Smooth muscle cell (in vitro differentiated cells): ENCODE measurements around the gene GPSM1. TPM values are rescaled to one million over a fixed set of nuclear protein-coding genes. Genes with fewer than 3 reads are reported as not detected.

Source experiments
- DNase-seq: peaks from one replicate; lab custom pipeline; 2025; ENCODE audit not compliant: unreplicated experiment; lab: John Stamatoyannopoulos, UW
- H2AFZ ChIP-seq: fragments of 200-600 bp; sonication (generic); 2 replicates; pipeline ENCODE4 v1.6.0; 2016; ENCODE audit warnings: antibody characterized with exemption, low read depth, mild to moderate bottlenecking
- H3F3A ChIP-seq: fragments of 200-600 bp; sonication (generic); 2 replicates; pipeline ENCODE4 v1.6.0; 2017; ENCODE audit warnings: antibody characterized with exemption, low read depth
- H3K27ac ChIP-seq: fragments of 200-600 bp; sonication (generic); 2 replicates; pipeline ENCODE4 v1.5.1; 2016; ENCODE audit warnings: low read depth, mild to moderate bottlenecking
- H3K27me3 ChIP-seq: fragments of 200-600 bp; sonication (generic); 2 replicates; pipeline ENCODE4 v1.6.1; 2016; ENCODE audit warnings: low read depth, mild to moderate bottlenecking
- H3K36me3 ChIP-seq: fragments of 200-600 bp; sonication (generic); 2 replicates; pipeline ENCODE4 v1.5.1; 2016; ENCODE audit warnings: low read depth
- H3K4me1 ChIP-seq: fragments of 200-600 bp; sonication (generic); 2 replicates; pipeline ENCODE4 v1.5.1; 2016; ENCODE audit warnings: low read depth
- H3K4me2 ChIP-seq: fragments of 200-600 bp; sonication (generic); 2 replicates; pipeline ENCODE4 v1.6.0; 2016; ENCODE audit warnings: mild to moderate bottlenecking
- H3K4me3 ChIP-seq: fragments of 200-600 bp; sonication (generic); 2 replicates; pipeline ENCODE4 v1.5.1; 2016; ENCODE audit warnings: mild to moderate bottlenecking
- H3K79me2 ChIP-seq: fragments of 200-600 bp; sonication (generic); 2 replicates; pipeline ENCODE4 v1.6.0; 2016; ENCODE audit warnings: low read depth, mild to moderate bottlenecking
- H3K9ac ChIP-seq: fragments of 200-600 bp; sonication (generic); 2 replicates; pipeline ENCODE4 v1.6.0; 2016; ENCODE audit warnings: low read depth
- H3K9me3 ChIP-seq: fragments of 200-600 bp; sonication (generic); replicated peaks from 2 replicates; pipeline ENCODE4 v1.5.1; 2016; ENCODE audit warnings: low read depth
- H4K20me1 ChIP-seq: fragments of 200-600 bp; sonication (generic); 2 replicates; pipeline ENCODE4 v1.6.0; 2016; ENCODE audit warnings: low read depth
- WGBS: methylation state at CpG from one replicate; pipeline ENCODE4 v1.1.7; 2016; ENCODE audit warnings: low lambda C conversion rate; 5-methylcytosine and 5-hydroxymethylcytosine counted together
- polyA plus RNA-seq: library from polyadenylated mRNA; unstranded; fragments of >200 nt; fragmentation: Nextera tagmentation; extraction: Ambion mirVana; gene quantifications from 2 replicates; pipeline ENCODE4 v1.2.1, GENCODE V29; 2016
- total RNA-seq: library from RNA; depleted of rRNA; stranded (reverse); fragments of >200 nt; gene quantifications from 2 replicates; pipeline ENCODE4 v1.2.3, GENCODE V29; 2014
- TF ChIP-seq, protein P1 (sequence below): fragments of 200-600 bp; sonication (generic); IDR thresholded peaks from 2 replicates; pipeline ENCODE4 v1.5.1; 2017; ENCODE audit warnings: borderline replicate concordance, mild to moderate bottlenecking, antibody characterized with exemption; ENCODE audit not compliant: insufficient read depth, poor library complexity, severe bottlenecking

Gene GPSM1
- total and polyA plus RNA-seq, 2 experiments from 2014 or later = 21.1 to 45.9 TPM

- TF ChIP-seq, protein P1, sequence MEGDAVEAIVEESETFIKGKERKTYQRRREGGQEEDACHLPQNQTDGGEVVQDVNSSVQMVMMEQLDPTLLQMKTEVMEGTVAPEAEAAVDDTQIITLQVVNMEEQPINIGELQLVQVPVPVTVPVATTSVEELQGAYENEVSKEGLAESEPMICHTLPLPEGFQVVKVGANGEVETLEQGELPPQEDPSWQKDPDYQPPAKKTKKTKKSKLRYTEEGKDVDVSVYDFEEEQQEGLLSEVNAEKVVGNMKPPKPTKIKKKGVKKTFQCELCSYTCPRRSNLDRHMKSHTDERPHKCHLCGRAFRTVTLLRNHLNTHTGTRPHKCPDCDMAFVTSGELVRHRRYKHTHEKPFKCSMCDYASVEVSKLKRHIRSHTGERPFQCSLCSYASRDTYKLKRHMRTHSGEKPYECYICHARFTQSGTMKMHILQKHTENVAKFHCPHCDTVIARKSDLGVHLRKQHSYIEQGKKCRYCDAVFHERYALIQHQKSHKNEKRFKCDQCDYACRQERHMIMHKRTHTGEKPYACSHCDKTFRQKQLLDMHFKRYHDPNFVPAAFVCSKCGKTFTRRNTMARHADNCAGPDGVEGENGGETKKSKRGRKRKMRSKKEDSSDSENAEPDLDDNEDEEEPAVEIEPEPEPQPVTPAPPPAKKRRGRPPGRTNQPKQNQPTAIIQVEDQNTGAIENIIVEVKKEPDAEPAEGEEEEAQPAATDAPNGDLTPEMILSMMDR = no peak
- H4K20me1 ChIP-seq = peaks cover 32% of the 10 kb centered on the region
- WGBS = 96% methylated on average over 11 of the region's 11 CpGs
- no peak overlapping the region for H3K27ac ChIP-seq
- H3K79me2 ChIP-seq = no peaks in the 10 kb centered on the region
- no peak for DNase-seq
- no peaks in the 10 kb centered on the region for H3K4me1 ChIP-seq
- no peak overlapping the region for H3K4me3 ChIP-seq
- no peak overlapping the region for H2AFZ ChIP-seq
- H3K27me3 ChIP-seq = no peaks in the 10 kb centered on the region
- H3K36me3 ChIP-seq = no peaks in the 10 kb centered on the region
- H3K4me2 ChIP-seq = no peak overlapping the region
- H3K9me3 ChIP-seq = no peaks in the 10 kb centered on the region
- no peak overlapping the region for H3K9ac ChIP-seq
- H3F3A ChIP-seq = no peaks in the 10 kb centered on the region
Measured at GRCh38 chr9:136353088-136353487, 25.7 kb downstream of the GPSM1 start.

DNA sequence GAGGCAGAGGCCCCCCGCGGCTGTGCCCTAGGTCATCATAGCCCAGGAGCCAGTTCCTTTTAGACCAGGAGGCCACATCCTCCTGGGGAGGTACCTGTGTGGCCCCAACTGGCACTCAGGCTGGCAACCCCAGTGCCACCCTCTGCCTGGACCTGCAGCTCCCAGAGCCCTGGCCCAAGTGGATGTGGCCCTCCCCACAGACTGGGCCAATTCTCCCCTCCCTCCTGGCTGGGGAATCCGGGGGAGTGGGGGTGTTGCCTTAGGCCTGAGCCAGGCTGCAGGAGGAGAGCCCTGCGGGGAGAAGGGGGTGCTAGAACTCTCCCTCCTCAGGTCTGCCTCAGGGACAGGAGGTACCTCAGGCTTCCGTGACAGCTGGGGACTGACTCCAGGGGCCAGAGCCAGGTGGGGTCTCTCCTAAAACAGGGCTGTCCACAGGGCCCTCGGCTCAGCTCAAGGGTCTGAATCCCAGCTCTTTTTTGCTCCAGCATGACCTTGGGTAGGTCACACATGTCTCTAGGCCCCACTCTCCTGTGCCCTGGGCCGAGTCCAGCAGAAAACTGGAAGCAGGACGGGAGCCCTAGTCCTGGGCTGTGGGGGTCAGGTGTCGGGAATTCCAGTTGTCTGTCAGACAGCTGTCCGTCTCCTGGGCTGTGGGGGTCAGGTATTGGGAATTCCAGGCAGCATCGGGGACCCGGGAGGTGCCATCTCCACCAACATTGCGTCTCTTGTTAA lies 26.6 kb downstream of the GPSM1 start:
- no peaks in the 10 kb centered on the region for H3F3A ChIP-seq

GRCh38 chr9:136354592-136355085 lies 27.3 kb downstream of the GPSM1 start:
- no peaks in the 10 kb centered on the region for H3F3A ChIP-seq
- no peak overlapping the region for H3K4me3 ChIP-seq
- no peak overlapping the region for H3K27ac ChIP-seq
- H3K36me3 ChIP-seq = no peaks in the 10 kb centered on the region
- WGBS = 76% methylated on average over 15 of the region's 17 CpGs
- H3K4me1 ChIP-seq = no peaks in the 10 kb centered on the region
- no peak overlapping the region for H3K4me2 ChIP-seq
- no peak overlapping the region for H2AFZ ChIP-seq
- no peak overlapping the region for H3K9ac ChIP-seq
- no peaks in the 10 kb centered on the region for H3K79me2 ChIP-seq
- peaks cover 32% of the 10 kb centered on the region for H4K20me1 ChIP-seq
- H3K27me3 ChIP-seq = no peaks in the 10 kb centered on the region
- H3K9me3 ChIP-seq = no peaks in the 10 kb centered on the region
- TF ChIP-seq, protein P1 = no peak
- no peak for DNase-seq

More for the DNA sequence above, 26.6 kb downstream of the GPSM1 start:
- no peaks in the 10 kb centered on the region for H3K4me1 ChIP-seq
- H3K4me3 ChIP-seq = no peak overlapping the region
- WGBS = 93% methylated on average over 13 of the region's 13 CpGs
- H4K20me1 ChIP-seq = peaks cover 32% of the 10 kb centered on the region
- no peak overlapping the region for H3K27ac ChIP-seq
- H3K27me3 ChIP-seq = no peaks in the 10 kb centered on the region
- H2AFZ ChIP-seq = no peak overlapping the region
- DNase-seq = no peak
- H3K36me3 ChIP-seq = no peaks in the 10 kb centered on the region
- no peak overlapping the region for H3K4me2 ChIP-seq
- TF ChIP-seq, protein P1 = no peak
- no peak overlapping the region for H3K9ac ChIP-seq
- H3K79me2 ChIP-seq = no peaks in the 10 kb centered on the region
- H3K9me3 ChIP-seq = no peaks in the 10 kb centered on the region
